Measurements from ENCODE around the gene GJA3. TPM values are rescaled to one million over a fixed set of nuclear protein-coding genes. Genes with fewer than 3 reads are reported as not detected.

The GJA3 gene
- total and polyA plus RNA-seq, 2 of the 4 experiments (the other 2 are of a cell fraction) = 1.5 to 2.7 TPM

DNA sequence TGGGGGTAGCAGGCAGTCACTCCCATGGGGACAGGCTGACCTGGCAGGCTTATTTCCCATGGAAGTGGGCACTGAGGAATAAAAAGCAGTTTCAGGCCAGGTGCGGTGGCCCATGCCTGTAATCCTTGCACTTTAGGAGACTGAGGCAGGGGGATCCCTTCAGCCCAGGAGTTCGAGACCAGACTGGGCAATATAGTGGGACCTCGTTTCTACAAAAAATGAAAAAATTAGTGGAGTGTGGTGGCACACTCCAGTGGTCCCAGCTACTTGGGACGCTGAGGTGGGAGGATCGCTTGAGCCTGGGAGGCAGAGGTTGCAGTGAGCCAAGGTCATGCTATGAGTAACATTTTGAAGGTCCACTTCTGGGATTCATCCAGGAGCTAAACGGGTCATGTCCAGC, 25.9 kb upstream of the GJA3 start:
- WGBS, 2 experiments (ENCODE audit: extremely low coverage in 2 of 2, insufficient read length in 1 of 2) = 100% methylated on average over 1 of the region's 6 CpGs; no CpG with 5 or more reads in 1 of the 2 experiments
- Histone ChIP-seq H2BK120ac (ENCODE audit: low read depth, low read length) (no peak overlapping the region), H4K5ac (ENCODE audit: low read depth, low read length) (no peak overlapping the region), H3K27ac (ENCODE audit: insufficient read depth, low read length) (no peak overlapping the region), H3K4me3 (ENCODE audit: insufficient read depth, low read depth, low read length) (no peak overlapping the region), H4K20me1 (ENCODE audit: insufficient read depth, low read length) (no peaks in the 10 kb centered on the region), H3K4ac (ENCODE audit: low read depth, low read length) (no peak overlapping the region), H3K56ac (ENCODE audit: extremely low read depth, insufficient read depth, low read length) (no peak overlapping the region), H3K4me1 (ENCODE audit: control insufficient read depth, insufficient read depth, low read length) (peaks cover 2% of the 10 kb centered on the region; the same call in 1 of the 2 replicates), H2AK9ac (replicated peaks; ENCODE audit: low read depth, low read length, poor library complexity) (no peak overlapping the region), H3K14ac (replicated peaks; ENCODE audit: low read depth, low read length) (no peak overlapping the region), H3K36me3 (ENCODE audit: control insufficient read depth, insufficient read depth, low read length) (no peaks in the 10 kb centered on the region), H3K9ac (ENCODE audit: low read depth, low read length) (no peak overlapping the region), H3K23ac (ENCODE audit: low read depth, low read length) (no peak overlapping the region), H2BK20ac (ENCODE audit: low read depth, low read length) (no peak overlapping the region), H2AK5ac (ENCODE audit: low read depth, low read length) (no peak overlapping the region), H4K91ac (ENCODE audit: insufficient read depth, low read depth, low read length) (no peak overlapping the region), H3K18ac (ENCODE audit: low read depth, low read length) (no peak overlapping the region), H3K4me2 (ENCODE audit: low read depth, low read length) (no peak overlapping the region), H3K79me1 (ENCODE audit: low read depth in 1 of 2, low read length in 2 of 2) (no peaks in the 10 kb centered on the region), H3K9me1 (ENCODE audit: insufficient read depth, low read length) (0 out of 2 replicates have a peak, but pooled peaks cover 2% of the 10 kb centered on the region), H3K27me3 (ENCODE audit: control insufficient read depth, insufficient read depth, low read length) (peaks cover 18% of the 10 kb centered on the region), H3K9me3 (ENCODE audit: control insufficient read depth, insufficient read depth, low read length) (no peaks in the 10 kb centered on the region), H4K8ac (ENCODE audit: low read depth in 2 of 2, low read length in 2 of 2) (no peak overlapping the region), H2BK15ac (ENCODE audit: low read depth, low read length) (no peak overlapping the region), H2BK5ac (ENCODE audit: low read depth, low read length, poor library complexity, severe bottlenecking) (no peak overlapping the region), H2AFZ (replicated peaks; ENCODE audit: low read length, poor library complexity) (no peak overlapping the region)
- DNase-seq (no peak), ATAC-seq (ENCODE audit: low read depth) (no peak)
- BruUV-seq (replicated peaks) = no TSS peak
- TF ChIP-seq BHLHE40 (IDR thresholded peaks at IDR 0.05; ENCODE audit: low read depth, low read length) (no peak), RAD21 (IDR thresholded peaks at IDR 0.05; ENCODE audit: low read length) (no peak), NFE2L2 (IDR thresholded peaks at IDR 0.05; ENCODE audit: low read depth, low read length) (no peak)
- dilution Hi-C loops (cut with HindIII; ENCODE audit: low sequenced_read_pairs, unreplicated experiment) = loop anchor here (25.0 kb wide), 1 partner anchor 301 kb away; no protein-coding TSS in a partner anchor
- ChIA-PET POLR2A (ENCODE audit: unreplicated experiment) (no interaction called here), CTCF (interaction anchor here (1.0 kb wide), 1 partner anchor 11 kb away, joined by 4 read pairs; no protein-coding TSS in a partner anchor)
- in situ Hi-C loops (cut with MboI; ENCODE audit: low sequenced_read_pairs) = loop anchor here (5.0 to 25.0 kb wide), 5 partner anchors 296 to 1301 kb away; partner anchors contain the start of gene IL17D
- intact Hi-C loops (cut with micrococcal nuclease) = no loop called here
